ENCODE results near the gene PNPLA2. TPM values are rescaled to one million over a fixed set of nuclear protein-coding genes. Genes with fewer than 3 reads are reported as not detected.

The PNPLA2 gene
- 46.3 TPM for total RNA-seq (2013)
- polyA plus RNA-seq (100 to 1,000 TPM in 1 of 3 donors, 10 to 100 TPM in 2; 26.8 to 321 (median 35.0) TPM), polyA minus RNA-seq (167 and 176 TPM in 2 replicates), total RNA-seq (22.3 to 112 (median 61.6) reads per million in 11 experiments)

GRCh38 chr11:818396-819128 is at the start of gene PNPLA2:
Gene PNPLA2, plus strand, starts transcription at chr11:818914. Its CDS starts 805 bp downstream, at chr11:819719.
- Histone ChIP-seq H3K9ac (ENCODE audit: insufficient read depth, low read length, poor library complexity, severe bottlenecking) (peak within 1 kb of the TSS; percentile 86), H3K36me3 (replicated peaks in 1 of 2; ENCODE audit: control insufficient read depth in 1 of 2, insufficient read depth in 2 of 2, low read length in 2 of 2) (peaks cover 8 to 13% of the 10 kb centered on the region in 2 donors), H3K4me2 (replicated peaks; ENCODE audit: extremely low read depth, low read length, poor library complexity, severe bottlenecking) (peak within 1 kb of the TSS; percentile 100), H3K9me3 (replicated peaks in 1 of 2; ENCODE audit: control insufficient read depth in 1 of 2, insufficient read depth in 1 of 2, low read length in 2 of 2) (no peaks in the 10 kb centered on the region), H3K27me3 (ENCODE audit: control insufficient read depth in 2 of 2, insufficient read depth in 2 of 2, low read length in 2 of 2) (no peaks in the 10 kb centered on the region), H3K4me1 (ENCODE audit: control insufficient read depth in 1 of 2, insufficient read depth in 2 of 2, low read length in 2 of 2) (peaks cover 40 to 45% of the 10 kb centered on the region in 2 donors), H2AFZ (ENCODE audit: insufficient read depth, low read depth, low read length, poor library complexity, severe bottlenecking) (peak within 1 kb of the TSS; percentile 93), H3K79me2 (ENCODE audit: insufficient read depth, low read length) (peaks cover 45% of the 10 kb centered on the region), H3K4me3 (replicated peaks in 1 of 3; ENCODE audit: low read depth in 2 of 3, low read length in 3 of 3) (peak within 1 kb of the TSS; percentile 71 to 97 (median 87)), H4K20me1 (ENCODE audit: insufficient read depth, low read length) (peaks cover 38% of the 10 kb centered on the region), H3K27ac (ENCODE audit: low read depth in 1 of 2, low read length in 2 of 2) (peak within 1 kb of the TSS; percentile 85 to 91)
- Mint-ChIP-seq H3K4me3 (peak within 1 kb of the TSS; percentile 88 to 91), H3K9me3 (no peaks in the 10 kb centered on the region), H3K27me3 (ENCODE audit: low read depth in 3 of 3) (peaks cover 0 to 10% (median 2%) of the 10 kb centered on the region in 3 donors), H3K4me1 (peaks cover 30% of the 10 kb centered on the region), H3K36me3 (peaks cover 13 to 25% of the 10 kb centered on the region in 2 donors), H3K27ac (peak within 1 kb of the TSS; percentile 91 to 98 (median 97))
- intact Hi-C loops (cut with micrococcal nuclease) = loop anchor here in 1 of 2 donors (1.0 kb wide), 1 partner anchor 9 kb away; the partner anchor contains the start of gene RPLP2
- peak in 1 of 3 donors; percentile 39 for DNase-seq
- WGBS (ENCODE audit: insufficient coverage) = 27% methylated on average over 19 of the region's 20 CpGs
- TF ChIP-seq, protein P1, sequence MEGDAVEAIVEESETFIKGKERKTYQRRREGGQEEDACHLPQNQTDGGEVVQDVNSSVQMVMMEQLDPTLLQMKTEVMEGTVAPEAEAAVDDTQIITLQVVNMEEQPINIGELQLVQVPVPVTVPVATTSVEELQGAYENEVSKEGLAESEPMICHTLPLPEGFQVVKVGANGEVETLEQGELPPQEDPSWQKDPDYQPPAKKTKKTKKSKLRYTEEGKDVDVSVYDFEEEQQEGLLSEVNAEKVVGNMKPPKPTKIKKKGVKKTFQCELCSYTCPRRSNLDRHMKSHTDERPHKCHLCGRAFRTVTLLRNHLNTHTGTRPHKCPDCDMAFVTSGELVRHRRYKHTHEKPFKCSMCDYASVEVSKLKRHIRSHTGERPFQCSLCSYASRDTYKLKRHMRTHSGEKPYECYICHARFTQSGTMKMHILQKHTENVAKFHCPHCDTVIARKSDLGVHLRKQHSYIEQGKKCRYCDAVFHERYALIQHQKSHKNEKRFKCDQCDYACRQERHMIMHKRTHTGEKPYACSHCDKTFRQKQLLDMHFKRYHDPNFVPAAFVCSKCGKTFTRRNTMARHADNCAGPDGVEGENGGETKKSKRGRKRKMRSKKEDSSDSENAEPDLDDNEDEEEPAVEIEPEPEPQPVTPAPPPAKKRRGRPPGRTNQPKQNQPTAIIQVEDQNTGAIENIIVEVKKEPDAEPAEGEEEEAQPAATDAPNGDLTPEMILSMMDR (IDR thresholded peaks at IDR 0.05) = no peak

DNA sequence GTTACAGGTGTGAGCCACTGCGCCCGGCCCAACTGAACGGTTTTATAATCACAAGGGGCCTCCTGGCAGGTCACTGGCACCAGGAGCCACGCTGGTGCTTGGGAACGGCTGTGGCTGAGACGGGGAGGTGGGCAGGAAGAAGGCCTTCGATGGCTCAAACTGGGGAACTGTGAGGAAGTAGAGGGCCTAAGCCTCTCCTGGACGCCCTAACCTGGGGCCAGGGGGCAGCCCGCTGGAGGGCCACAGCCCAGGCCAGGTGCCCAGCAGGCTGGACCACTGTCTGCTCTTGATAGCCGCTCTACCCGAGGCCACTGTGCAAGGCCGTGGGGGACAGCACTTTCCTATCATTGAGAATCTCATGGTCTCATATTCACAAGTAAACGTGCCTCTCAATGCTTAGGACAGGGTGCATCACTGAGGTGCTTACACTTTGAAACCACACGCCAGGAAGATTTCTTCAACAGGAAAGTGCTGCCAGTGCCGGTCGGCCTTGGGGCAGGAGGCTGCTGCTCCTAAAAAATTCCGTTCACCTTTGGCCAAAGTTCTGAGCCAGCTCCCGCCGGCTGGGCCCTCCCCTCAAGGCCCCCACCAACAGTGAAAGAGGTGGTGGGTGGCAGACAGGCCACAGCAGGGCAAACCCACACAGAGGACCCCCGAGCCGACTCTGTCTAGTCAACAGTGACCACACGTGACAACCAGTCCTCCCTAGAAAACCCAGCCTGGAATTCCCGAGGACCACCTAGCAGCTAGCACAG is 48.6 kb upstream of the PNPLA2 start:
- Histone ChIP-seq H3K9me3 (replicated peaks in 1 of 2; ENCODE audit: control insufficient read depth in 1 of 2, insufficient read depth in 1 of 2, low read length in 2 of 2) (no peaks in the 10 kb centered on the region), H3K27ac (ENCODE audit: low read depth in 1 of 2, low read length in 2 of 2) (no peak overlapping the region), H3K36me3 (replicated peaks in 1 of 2; ENCODE audit: control insufficient read depth in 1 of 2, insufficient read depth in 2 of 2, low read length in 2 of 2) (peaks cover 43 to 66% of the 10 kb centered on the region in 2 donors), H3K4me2 (replicated peaks; ENCODE audit: extremely low read depth, low read length, poor library complexity, severe bottlenecking) (no peak overlapping the region), H2AFZ (ENCODE audit: insufficient read depth, low read depth, low read length, poor library complexity, severe bottlenecking) (no peak overlapping the region), H3K27me3 (ENCODE audit: control insufficient read depth in 2 of 2, insufficient read depth in 2 of 2, low read length in 2 of 2) (no peaks in the 10 kb centered on the region), H4K20me1 (ENCODE audit: insufficient read depth, low read length) (peaks cover 63% of the 10 kb centered on the region), H3K79me2 (ENCODE audit: insufficient read depth, low read length) (peaks cover 21% of the 10 kb centered on the region), H3K9ac (ENCODE audit: insufficient read depth, low read length, poor library complexity, severe bottlenecking) (no peak overlapping the region), H3K4me3 (replicated peaks in 1 of 3; ENCODE audit: low read depth in 2 of 3, low read length in 3 of 3) (no peak overlapping the region), H3K4me1 (ENCODE audit: control insufficient read depth in 1 of 2, insufficient read depth in 2 of 2, low read length in 2 of 2) (no peaks in the 10 kb centered on the region)
- H3K27me3 Mint-ChIP-seq (ENCODE audit: low read depth in 3 of 3) = no peaks in the 10 kb centered on the region
- H3K9me3 Mint-ChIP-seq = peaks cover 0 to 2% (median 0%) of the 10 kb centered on the region in 7 donors
- TF ChIP-seq, protein P1 (IDR thresholded peaks at IDR 0.05) = no peak
- H3K4me3 Mint-ChIP-seq = no peak overlapping the region
- DNase-seq = no peak
- peaks cover 20 to 67% of the 10 kb centered on the region in 2 donors for H3K36me3 Mint-ChIP-seq
- H3K4me1 Mint-ChIP-seq = peaks cover 7% of the 10 kb centered on the region
- WGBS (ENCODE audit: insufficient coverage) = 94% methylated on average over 19 of the region's 23 CpGs
- intact Hi-C loops (cut with micrococcal nuclease) = no loop called here
- no peak overlapping the region for H3K27ac Mint-ChIP-seq
